ENCODE results near the gene LPP.

DNA sequence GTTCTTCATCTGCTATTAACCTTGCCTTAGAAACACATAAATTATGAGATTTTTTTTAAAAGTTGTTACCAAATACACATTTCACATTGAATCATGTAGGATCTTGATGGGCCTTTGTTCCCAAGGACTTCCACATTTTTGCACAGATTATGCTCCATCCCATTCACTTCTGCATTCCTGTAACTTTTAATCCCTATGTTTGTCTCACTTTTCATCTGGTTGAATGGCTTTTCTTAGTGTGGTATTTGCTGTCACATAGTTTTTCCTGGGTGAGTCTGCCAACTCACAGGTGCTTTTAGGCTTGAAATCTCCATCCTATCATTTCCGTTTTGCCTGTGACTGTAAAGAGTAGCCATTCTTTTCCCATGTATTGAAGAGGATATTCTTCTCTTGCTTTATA, 720.6 kb downstream of the LPP start:
- TF ChIP-seq, protein P1, sequence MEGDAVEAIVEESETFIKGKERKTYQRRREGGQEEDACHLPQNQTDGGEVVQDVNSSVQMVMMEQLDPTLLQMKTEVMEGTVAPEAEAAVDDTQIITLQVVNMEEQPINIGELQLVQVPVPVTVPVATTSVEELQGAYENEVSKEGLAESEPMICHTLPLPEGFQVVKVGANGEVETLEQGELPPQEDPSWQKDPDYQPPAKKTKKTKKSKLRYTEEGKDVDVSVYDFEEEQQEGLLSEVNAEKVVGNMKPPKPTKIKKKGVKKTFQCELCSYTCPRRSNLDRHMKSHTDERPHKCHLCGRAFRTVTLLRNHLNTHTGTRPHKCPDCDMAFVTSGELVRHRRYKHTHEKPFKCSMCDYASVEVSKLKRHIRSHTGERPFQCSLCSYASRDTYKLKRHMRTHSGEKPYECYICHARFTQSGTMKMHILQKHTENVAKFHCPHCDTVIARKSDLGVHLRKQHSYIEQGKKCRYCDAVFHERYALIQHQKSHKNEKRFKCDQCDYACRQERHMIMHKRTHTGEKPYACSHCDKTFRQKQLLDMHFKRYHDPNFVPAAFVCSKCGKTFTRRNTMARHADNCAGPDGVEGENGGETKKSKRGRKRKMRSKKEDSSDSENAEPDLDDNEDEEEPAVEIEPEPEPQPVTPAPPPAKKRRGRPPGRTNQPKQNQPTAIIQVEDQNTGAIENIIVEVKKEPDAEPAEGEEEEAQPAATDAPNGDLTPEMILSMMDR (IDR thresholded peaks at IDR 0.05 in 4 of 5, conservative IDR thresholded peaks at IDR 0.05 in 1 of 5) = no peak
- no peak for TF ChIP-seq POLR2A (IDR thresholded peaks at IDR 0.05)

Data from gastrocnemius medialis (tissue), 4 donors.